ENCODE results near the gene TNNI3K.

Gene TNNI3K

GRCh38 chr1:74357150-74357549 lies 122.0 kb downstream of the TNNI3K start:
- Histone ChIP-seq H3K36me3 (replicated peaks) (no peaks in the 10 kb centered on the region), H3K27me3 (replicated peaks) (no peaks in the 10 kb centered on the region), H3K4me3 (ENCODE audit: low read depth, low read length) (no peak overlapping the region), H3K27ac (no peak overlapping the region)
- in situ Hi-C loops (cut with HindIII; ENCODE audit: low pct_ligation_motif_present, low sequenced_read_pairs), result no loop called here
- no peak for TF ChIP-seq CTCF (IDR thresholded peaks at IDR 0.05; ENCODE audit: low read depth, low read length, missing control alignments)
- DNase-seq, result no peak

GRCh38 chr1:74357756-74358155 lies 122.6 kb downstream of the TNNI3K start:
- peak overlapping the region; percentile 1 for H3K4me3 ChIP-seq (ENCODE audit: low read depth, low read length)
- DNase-seq, result no peak
- no peaks in the 10 kb centered on the region for H3K27me3 ChIP-seq (replicated peaks)
- H3K36me3 ChIP-seq (replicated peaks), result no peaks in the 10 kb centered on the region
- TF ChIP-seq CTCF (IDR thresholded peaks at IDR 0.05; ENCODE audit: low read depth, low read length, missing control alignments), result no peak
- no peak overlapping the region for H3K27ac ChIP-seq
- in situ Hi-C loops (cut with HindIII; ENCODE audit: low pct_ligation_motif_present, low sequenced_read_pairs), result no loop called here

- no peaks in the 10 kb centered on the region for H3K27me3 ChIP-seq (replicated peaks)
- H3K36me3 ChIP-seq (replicated peaks), result no peaks in the 10 kb centered on the region
- DNase-seq, result no peak
- H3K4me3 ChIP-seq (ENCODE audit: low read depth, low read length), result no peak overlapping the region
- no peak overlapping the region for H3K27ac ChIP-seq
- no peak for TF ChIP-seq CTCF (IDR thresholded peaks at IDR 0.05; ENCODE audit: low read depth, low read length, missing control alignments)
- in situ Hi-C loops (cut with HindIII; ENCODE audit: low pct_ligation_motif_present, low sequenced_read_pairs), result no loop called here
These were observed 127.5 kb downstream of the TNNI3K start for GRCh38 chr1:74362691-74363090.

GRCh38 chr1:74363220-74363619 lies 128.0 kb downstream of the TNNI3K start:
- Histone ChIP-seq H3K27ac (no peak overlapping the region), H3K27me3 (replicated peaks) (no peaks in the 10 kb centered on the region), H3K36me3 (replicated peaks) (no peaks in the 10 kb centered on the region), H3K4me3 (ENCODE audit: low read depth, low read length) (no peak overlapping the region)
- in situ Hi-C loops (cut with HindIII; ENCODE audit: low pct_ligation_motif_present, low sequenced_read_pairs), result no loop called here
- no peak for DNase-seq
- no peak for TF ChIP-seq CTCF (IDR thresholded peaks at IDR 0.05; ENCODE audit: low read depth, low read length, missing control alignments)

- no peak overlapping the region for H3K4me3 ChIP-seq (ENCODE audit: low read depth, low read length)
- no peak overlapping the region for H3K27ac ChIP-seq
- H3K27me3 ChIP-seq (replicated peaks), result no peaks in the 10 kb centered on the region
- in situ Hi-C loops (cut with HindIII; ENCODE audit: low pct_ligation_motif_present, low sequenced_read_pairs), result no loop called here
- TF ChIP-seq CTCF (IDR thresholded peaks at IDR 0.05; ENCODE audit: low read depth, low read length, missing control alignments), result no peak
- H3K36me3 ChIP-seq (replicated peaks), result no peaks in the 10 kb centered on the region
- no peak for DNase-seq
These were observed 132.1 kb downstream of the TNNI3K start for GRCh38 chr1:74367175-74367813.

GRCh38 chr1:74368335-74368734 lies 133.1 kb downstream of the TNNI3K start:
- H3K4me3 ChIP-seq (ENCODE audit: low read depth, low read length), result no peak overlapping the region
- H3K27ac ChIP-seq, result no peak overlapping the region
- H3K27me3 ChIP-seq (replicated peaks), result no peaks in the 10 kb centered on the region
- DNase-seq, result no peak
- in situ Hi-C loops (cut with HindIII; ENCODE audit: low pct_ligation_motif_present, low sequenced_read_pairs), result no loop called here
- no peak for TF ChIP-seq CTCF (IDR thresholded peaks at IDR 0.05; ENCODE audit: low read depth, low read length, missing control alignments)
- H3K36me3 ChIP-seq (replicated peaks), result no peaks in the 10 kb centered on the region

Data from brain microvascular endothelial cell (primary cell).